Tibial nerve (tissue), 4 donors: ENCODE data around the gene CLCN2.

ENCODE experiments used
- CTCF ChIP-seq, 5 experiments: fragments of 200-600 bp in 3 of 5; fragments of 450-650 bp in 2 of 5; sonication (generic) in 3 of 5; IDR thresholded peaks; one replicate each; pipeline ENCODE4 v1.5.1; 2016 to 2019; ENCODE audit warnings: antibody characterized with exemption in 5 of 5, mild to moderate bottlenecking in 3 of 5, moderate library complexity in 2 of 5
- EP300 ChIP-seq, 2 donors: sonication (generic); formaldehyde crosslinking; IDR thresholded peaks; one replicate each; pipeline ENCODE4 v1.6.1; 2017; ENCODE audit warnings: antibody characterized with exemption in 2 of 2, mild to moderate bottlenecking in 1 of 2
- POLR2A ChIP-seq, 2 donors: fragments of 450-650 bp; IDR thresholded peaks; one replicate each; pipeline ENCODE4 v1.6.1; 2017; ENCODE audit warnings: antibody characterized with exemption in 2 of 2, mild to moderate bottlenecking in 2 of 2, moderate library complexity in 2 of 2

- TF ChIP-seq CTCF (IDR thresholded peaks at IDR 0.05) (no peak), EP300 (IDR thresholded peaks at IDR 0.05) (no peak), POLR2A (IDR thresholded peaks at IDR 0.05) (no peak)
Measured at GRCh38 chr3:184379358-184380184, 18.2 kb upstream of the CLCN2 start, which contains the start of gene CHRD.
